Measurements from ENCODE around the gene CFAP46. TPM values are rescaled to one million over a fixed set of nuclear protein-coding genes. Genes with fewer than 3 reads are reported as not detected.
A peak's percentile ranks its signal among the peaks of the same experiment; 100 is the strongest.
"Not testable (repeated sequence)": the region's sequence is repeated elsewhere in the genome, so short reads cannot be mapped to it uniquely, and the experiment has no call there.

CFAP46 gene
- total RNA-seq, 1 experiment from 2014 or later = 11.3 TPM

DNA sequence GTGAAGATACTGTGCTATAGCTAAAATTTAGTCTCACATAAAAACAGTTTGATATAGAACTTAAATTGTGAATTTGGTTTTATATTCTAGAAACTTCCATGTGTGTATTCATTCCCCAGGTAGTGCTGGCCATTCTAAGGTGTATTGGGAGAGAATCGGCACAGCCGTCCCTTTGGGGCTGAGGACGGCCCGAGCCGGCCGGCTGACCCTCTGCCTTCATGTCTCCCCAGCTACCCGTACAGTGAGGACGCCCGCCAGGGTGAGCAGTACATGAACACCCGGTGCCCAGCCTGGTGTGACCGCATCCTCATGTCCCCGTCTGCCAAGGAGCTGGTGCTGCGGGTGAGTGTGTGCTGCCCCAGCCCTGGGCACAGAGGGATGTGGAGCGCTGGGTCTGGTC, 164.9 kb downstream of the CFAP46 start:
- in situ Hi-C loops (cut with HindIII; ENCODE audit: low sequenced_read_pairs) = no loop called here
- no peak for DNase-seq (ENCODE audit: low spot score)

DNA sequence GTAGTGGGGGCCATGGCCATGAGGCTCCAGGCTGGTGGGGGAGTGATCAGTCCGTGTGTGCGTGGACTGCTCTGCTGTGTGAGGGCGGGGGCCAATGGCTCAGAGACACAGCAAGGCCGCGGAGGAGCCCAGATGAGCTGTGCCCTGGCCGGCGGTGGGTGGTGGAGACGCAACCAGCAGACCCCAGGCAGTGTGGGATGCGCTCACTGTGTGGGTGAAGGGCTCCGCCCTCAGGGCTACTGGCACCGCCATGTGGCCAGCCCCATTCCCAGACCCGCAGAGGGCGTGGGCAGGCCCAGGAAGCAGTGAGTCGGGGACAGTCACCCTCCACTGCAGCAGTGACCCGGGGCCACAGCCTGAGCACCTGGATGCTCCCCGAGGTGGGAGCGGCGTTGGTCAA, 165.5 kb downstream of the CFAP46 start:
- in situ Hi-C loops (cut with HindIII; ENCODE audit: low sequenced_read_pairs) = no loop called here
- DNase-seq (ENCODE audit: low spot score) = no peak

DNA sequence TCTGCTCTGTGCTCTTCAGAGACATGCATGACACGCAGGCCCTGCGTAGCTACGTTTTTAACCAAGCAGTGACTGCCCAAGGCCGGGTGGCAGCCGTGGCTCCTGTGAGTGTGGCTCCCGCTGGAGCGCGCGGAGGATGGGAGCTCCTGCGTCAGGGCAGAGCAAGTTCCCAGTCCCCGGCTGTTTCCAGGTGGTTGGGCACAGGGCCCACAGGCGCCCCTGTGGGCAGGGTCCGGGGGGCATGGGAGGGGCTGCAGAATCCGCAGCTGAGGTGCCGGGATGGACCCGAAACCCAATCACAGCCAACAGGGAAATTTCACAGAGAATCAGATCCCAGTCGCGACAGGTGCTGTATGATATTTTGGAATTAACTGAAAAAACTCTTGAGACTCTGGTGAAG, 166.2 kb downstream of the CFAP46 start:
- DNase-seq (ENCODE audit: low spot score) = no peak
- in situ Hi-C loops (cut with HindIII; ENCODE audit: low sequenced_read_pairs) = no loop called here

DNA sequence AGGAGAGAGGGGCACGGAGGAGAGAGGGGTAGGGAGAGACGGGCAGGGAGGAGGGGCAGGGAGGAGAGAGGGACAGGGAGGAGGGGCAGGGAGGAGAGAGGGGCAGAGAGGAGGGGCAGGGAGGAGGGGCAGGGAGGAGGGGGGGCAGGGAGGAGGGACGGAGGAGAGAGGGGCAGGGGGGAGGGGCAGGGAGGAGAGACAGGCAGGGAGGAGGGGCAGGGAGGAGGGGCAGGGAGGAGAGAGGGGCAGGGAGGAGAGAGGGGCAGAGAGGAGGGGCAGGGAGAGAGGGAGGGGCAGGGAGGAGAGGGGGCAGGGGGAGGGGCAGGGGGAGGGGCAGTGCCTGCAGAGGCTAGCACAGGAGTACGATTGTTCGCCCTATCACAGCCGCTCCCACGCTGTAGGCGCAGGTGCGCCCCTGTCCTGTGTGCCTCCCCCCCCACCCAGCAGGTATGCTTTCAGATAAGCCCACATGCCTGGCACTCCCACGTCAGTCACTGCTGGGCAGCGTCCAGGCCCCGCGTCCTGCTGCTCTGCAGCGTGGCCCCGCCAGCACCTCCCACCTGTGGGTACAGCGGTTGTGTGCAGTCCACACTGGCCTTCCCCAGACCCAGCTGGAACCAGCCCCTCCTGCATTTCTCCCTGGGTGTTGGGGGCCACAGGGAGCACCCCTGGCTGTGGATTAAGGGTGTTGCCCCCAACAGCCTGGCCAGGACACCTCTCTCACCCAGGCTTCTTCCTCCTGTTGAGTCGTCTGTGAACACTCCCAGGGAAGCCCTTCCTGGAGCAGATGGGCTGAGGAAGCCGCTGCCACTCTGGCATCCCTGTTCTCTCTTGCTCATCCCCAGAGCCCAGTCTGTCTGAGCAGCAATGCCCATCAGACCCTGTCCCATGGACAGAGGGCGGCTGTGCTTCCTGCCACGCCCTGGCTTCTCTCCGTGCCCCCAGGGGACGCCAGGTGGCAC, 167.2 kb downstream of the CFAP46 start:
- in situ Hi-C loops (cut with HindIII; ENCODE audit: low sequenced_read_pairs) = no loop called here
- peak; percentile 28 for DNase-seq (ENCODE audit: low spot score)

DNA sequence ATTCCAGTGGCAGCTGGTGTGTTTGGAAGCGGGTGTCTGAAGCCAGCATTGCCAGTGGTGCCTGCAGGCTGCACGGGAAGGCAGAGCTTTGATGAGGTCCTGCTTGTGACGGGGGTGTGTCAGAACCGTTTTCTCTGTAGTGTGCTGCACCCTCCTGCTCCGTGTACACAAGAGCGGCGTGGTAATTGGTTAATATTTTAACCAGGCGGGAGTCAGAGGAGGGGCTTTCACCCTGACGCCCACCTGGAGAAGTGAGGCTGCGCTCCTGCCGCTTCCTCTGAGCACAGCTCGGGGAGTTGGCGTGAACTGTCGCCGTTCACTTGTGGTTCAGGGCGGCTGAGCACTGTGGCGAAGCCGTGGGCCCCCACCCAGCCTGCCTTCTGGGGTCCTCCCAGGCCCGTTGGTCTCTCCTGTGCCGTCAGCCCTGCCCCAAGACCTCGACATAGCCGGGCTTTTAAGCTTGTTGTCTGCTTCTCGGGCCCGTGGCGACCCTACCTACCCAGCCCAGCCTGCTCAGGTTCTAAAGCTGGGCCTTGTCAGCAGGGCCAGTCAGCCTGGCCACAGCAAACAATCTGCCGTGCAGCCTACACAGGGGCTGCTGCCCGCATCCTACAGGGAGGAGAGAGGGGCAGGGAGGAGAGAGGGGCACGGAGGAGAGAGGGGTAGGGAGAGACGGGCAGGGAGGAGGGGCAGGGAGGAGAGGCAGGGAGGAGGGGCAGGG, 168.0 kb downstream of the CFAP46 start:
- in situ Hi-C loops (cut with HindIII; ENCODE audit: low sequenced_read_pairs) = no loop called here
- DNase-seq (ENCODE audit: low spot score) = no peak

DNA sequence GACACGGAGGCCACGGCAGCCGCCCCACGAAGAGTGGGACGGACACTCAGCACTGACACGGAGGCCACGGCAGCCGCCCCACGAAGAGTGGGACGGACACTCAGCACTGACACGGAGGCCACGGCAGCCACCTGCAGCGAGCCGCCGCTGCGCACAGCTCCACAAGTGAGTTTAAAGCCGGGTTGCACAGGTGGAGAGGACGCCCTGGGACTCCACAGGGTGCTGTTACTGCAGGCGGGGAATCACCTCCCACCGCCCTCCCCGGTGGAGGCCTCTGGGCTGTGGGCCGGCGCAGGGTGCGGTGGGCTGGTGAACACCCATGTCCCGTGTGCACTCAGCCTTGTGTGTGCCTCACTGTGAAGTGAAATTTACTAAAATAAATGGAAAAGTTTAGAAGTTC, 169.6 kb downstream of the CFAP46 start:
- DNase-seq (ENCODE audit: low spot score); in situ Hi-C loops (cut with HindIII; ENCODE audit: low sequenced_read_pairs): not testable (repeated sequence)

DNA sequence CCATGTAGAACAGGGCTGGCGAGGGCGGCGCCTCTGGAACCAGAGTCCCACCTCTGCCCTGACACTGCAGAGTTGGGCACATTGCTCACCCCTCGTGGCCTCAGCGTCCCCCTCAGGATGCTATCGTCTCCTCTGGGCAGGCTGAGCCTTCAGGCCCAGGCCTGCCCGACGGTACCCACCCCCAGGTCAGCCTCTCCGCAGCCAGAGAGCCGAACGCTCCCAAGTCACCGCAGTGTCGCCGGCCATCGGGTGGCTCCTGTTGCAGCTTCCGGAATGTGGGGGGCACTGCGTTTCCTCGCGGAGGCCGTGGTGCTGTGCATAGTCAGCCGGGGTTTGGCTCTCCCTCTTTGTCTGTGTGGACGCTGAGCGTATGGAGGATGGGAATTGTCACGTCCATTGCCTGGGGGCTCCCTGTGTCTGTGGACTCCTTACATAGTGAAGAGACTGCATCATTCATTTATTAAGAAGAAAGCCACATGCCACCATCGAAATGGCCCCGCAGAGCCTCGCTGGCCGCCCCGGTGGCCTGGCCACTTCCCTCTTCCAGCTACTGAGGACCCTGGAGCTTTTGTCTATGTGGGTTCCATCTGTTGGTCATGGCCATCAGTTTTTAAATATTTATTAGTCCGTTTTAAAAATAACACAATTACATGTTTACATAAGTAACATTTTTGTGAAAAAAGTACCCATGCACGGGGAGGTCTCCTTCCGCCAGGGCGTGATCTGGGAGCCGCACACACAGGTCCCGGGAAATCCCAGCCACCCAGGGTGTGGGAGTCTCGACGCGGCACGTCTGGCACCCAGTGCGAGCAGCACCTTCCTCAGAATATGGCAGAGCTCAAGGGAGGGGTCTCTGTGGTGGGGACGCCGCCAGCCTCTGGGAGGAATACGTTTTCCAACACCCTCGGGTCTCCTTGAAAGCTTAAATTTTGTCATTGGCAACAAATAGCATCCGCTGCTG, 172.0 kb downstream of the CFAP46 start:
- in situ Hi-C loops (cut with HindIII; ENCODE audit: low sequenced_read_pairs) = no loop called here
- DNase-seq (ENCODE audit: low spot score) = no peak

DNA sequence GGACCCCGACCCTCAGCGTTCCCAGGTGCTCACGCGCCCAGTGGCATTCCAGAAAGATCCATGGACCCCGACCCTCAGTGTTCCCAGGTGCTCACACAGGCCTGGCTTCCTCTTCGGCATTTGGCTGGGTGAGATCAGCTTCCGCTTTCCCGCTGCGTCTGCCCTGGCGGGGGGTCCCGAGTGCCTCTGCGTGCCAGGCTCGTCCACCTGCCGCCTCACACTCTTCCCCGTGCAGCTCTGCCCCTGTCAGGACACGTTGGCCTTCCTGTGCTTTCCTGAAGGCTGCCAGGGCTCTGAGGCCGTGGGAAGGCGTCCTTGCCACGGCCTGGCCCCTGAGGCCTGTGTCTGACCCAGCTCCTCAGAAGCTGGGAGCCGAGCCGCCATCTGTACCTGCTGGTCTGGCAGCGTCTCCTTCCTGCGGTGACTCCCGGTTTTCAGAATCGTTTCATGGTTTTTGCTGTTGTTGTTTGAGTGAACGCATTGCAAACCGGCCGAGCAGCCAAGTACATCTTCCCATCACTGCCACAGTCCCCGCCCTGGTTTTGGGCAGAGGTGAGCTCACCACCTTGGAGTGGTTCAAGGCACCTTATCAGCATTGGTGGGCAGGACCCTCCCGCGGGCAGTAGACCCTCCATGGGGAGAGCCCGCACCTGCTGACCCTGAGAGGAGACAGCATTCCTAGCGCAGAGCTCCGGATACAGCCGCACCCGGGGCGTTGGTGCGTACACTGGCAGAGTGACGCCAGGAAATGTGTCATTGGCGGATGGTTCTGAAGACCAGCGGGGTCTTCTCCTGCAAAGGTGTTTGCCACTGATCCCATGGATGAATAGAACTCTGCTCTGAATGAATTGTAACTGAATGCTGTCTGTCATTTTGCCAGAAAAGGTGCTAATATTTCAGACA, 173.8 kb downstream of the CFAP46 start:
- in situ Hi-C loops (cut with HindIII; ENCODE audit: low sequenced_read_pairs) = no loop called here
- peak; percentile 77 for DNase-seq (ENCODE audit: low spot score)

DNA sequence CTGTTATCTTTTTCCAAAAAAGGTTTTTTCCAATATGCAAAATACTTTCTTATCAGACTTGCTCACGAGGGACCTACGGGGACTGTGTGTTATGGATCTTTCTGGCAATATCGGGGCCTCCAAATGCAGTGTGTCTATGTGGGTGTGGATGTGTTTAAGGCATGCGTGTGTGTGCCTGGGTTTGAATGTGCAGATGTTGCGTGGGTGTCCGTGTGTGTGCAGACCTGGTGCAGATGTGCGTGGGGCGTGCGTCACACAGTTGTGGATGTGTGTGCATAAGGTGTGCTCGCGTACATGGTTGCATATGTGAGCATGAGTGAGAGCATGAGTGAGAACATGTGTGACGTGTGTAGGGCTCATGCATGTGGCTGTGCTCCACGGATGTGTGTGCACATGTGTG, 176.1 kb downstream of the CFAP46 start:
- in situ Hi-C loops (cut with HindIII; ENCODE audit: low sequenced_read_pairs) = no loop called here
- DNase-seq (ENCODE audit: low spot score) = no peak

DNA sequence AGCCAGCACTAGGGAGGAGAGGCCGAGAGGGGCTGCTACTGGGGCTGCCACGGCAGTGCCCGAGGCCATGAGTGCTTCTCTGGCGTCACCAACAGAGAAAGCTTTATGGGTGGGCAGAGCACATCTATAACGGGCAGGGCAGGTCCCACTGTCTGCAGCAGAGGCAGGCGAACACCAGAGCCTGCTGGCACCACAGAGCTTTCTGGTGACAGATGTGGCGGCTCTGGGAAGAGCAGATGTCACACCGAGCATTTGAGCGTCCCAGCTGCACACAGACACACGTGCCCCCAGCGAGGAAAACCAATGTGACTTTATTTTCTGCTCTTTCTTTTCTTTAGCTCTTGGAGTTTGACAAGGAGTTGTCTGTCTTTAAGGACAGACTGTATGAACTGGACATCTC, 176.9 kb downstream of the CFAP46 start:
- in situ Hi-C loops (cut with HindIII; ENCODE audit: low sequenced_read_pairs) = no loop called here

DNA sequence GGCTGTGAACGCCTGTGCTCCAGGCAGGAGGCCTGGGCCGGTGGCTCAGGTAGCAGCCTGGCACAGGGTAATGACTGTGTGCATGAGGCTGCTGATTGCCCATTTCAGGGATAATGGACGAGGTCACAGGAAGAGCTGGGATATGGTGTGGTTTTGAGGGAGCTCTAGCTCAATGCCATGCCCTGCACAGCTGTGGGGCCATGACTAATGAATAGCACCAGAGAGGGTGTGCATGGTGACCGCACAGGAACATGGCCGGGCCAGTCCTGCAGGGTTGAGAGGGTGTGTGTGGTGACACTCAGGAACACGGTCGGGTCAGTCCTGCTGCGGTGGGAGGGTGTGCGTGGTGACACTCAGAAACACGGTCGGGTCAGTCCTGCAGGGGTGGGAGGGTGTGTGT, 178.3 kb downstream of the CFAP46 start:
- in situ Hi-C loops (cut with HindIII; ENCODE audit: low sequenced_read_pairs) = no loop called here
- DNase-seq (ENCODE audit: low spot score) = no peak

More for the DNA sequence above, 176.9 kb downstream of the CFAP46 start:
- no peak for DNase-seq (ENCODE audit: low spot score)

DNA sequence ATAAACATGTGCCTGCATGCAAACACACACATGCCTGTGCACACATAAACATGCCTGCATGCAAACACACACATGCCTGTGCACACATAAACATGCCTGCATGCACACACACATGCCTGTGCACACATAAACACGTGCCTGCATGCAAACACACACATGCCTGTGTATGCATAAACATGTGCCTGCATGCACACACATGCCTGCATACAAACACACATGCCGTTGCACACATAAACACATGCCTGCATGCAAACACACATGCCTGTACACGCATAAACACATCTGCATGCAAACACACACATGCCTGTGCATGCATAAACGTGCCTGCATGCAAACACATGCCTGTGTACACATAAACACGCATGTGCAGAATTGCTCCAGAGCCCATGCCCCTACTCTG, 178.8 kb downstream of the CFAP46 start:
- no peak for DNase-seq (ENCODE audit: low spot score)
- in situ Hi-C loops (cut with HindIII; ENCODE audit: low sequenced_read_pairs) = no loop called here

DNA sequence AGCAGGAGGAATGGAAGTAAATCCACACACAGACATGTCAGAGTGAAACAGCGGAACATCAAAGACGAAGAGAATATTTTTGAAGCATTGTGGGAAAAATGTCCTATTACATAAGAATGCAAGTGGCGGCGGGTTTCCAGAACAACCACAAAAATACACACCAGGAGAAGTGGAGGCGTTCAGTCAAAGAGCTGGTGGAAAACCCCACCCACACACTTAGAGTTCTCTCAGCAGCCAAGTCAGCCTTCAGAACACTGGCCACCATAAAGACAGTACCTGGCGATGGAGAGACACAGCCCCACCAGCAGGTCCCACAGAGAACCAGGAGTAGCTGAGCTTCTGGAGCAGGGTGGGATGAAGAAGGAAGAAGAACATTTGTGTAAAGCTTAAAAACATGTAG, 180.1 kb downstream of the CFAP46 start:
- in situ Hi-C loops (cut with HindIII; ENCODE audit: low sequenced_read_pairs) = no loop called here
- DNase-seq (ENCODE audit: low spot score) = no peak

DNA sequence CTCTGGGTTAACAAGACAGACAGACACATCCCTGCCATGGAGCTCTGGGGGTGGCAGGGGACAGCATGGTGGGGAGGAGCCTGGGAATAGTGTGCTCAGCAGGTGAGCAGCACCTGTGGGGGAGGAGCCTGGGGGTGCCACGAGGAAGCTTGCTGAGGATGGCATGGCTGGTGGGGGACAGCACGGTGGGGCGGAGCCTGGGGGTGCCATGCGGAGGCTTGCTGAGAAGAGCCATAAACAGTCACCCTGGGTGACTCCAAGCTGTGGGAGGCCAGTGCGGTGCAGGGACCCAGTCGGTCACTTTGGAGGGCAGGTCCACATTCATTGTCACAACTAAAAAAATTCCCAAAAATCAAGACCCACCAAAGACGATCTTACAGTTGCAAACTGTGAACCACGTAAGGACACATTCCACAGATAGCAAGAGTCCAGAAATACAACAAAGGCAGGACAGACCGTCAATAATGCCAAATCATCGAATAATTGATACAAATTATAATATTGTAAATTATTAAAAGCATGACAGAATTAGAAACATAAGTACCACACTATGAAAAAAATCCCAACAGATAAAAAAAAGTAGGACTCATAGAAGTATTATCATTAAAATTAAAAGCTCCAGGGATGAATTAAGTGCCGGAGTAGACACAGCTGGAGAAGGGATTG, 180.8 kb downstream of the CFAP46 start:
- no peak for DNase-seq (ENCODE audit: low spot score)
- in situ Hi-C loops (cut with HindIII; ENCODE audit: low sequenced_read_pairs) = no loop called here

DNA sequence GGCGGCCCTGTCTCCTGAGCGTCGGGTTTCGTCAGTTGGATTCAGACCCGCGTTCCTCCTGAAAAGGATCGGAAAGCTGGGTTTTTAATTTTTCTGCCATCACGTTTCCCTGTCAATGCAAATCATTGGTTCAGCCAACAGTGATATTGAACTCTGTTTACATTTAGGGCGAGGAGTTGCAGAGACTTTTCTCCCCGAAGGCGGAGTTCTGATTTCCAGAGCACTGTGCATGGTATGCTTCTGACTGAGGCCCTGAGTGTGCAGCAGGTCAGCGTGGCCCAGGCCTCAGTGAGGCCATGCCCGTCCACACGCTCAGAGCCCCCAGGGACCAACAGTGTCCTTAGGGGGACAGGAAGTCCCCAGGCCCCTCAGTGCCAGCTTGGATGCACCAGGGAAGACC, 183.5 kb downstream of the CFAP46 start:
- in situ Hi-C loops (cut with HindIII; ENCODE audit: low sequenced_read_pairs) = no loop called here
- no peak for DNase-seq (ENCODE audit: low spot score)
